ENCODE data around the gene MYO1F.

GRCh38 chr19:8536282-8536681 is 41.0 kb downstream of the MYO1F start:
- no peak for TF ChIP-seq TBP (CRISPR knock-in tag; IDR thresholded peaks at IDR 0.05)
- no peak for TF ChIP-seq ZNF619 (CRISPR knock-in tag; IDR thresholded peaks at IDR 0.05)
- TF ChIP-seq ZBTB21 (CRISPR knock-in tag; IDR thresholded peaks at IDR 0.05), result no peak
- no peak for TF ChIP-seq HINFP (CRISPR knock-in tag; IDR thresholded peaks at IDR 0.05; ENCODE audit: low read depth)
- no peak for TF ChIP-seq MYC (CRISPR knock-in tag; IDR thresholded peaks at IDR 0.05; ENCODE audit: borderline replicate concordance)

All from HepG2 (cell line).